Raji (cell line): ENCODE data around the gene RPS27A.

ENCODE experiments used
- POLR2A ChIP-seq: IDR thresholded peaks from 2 replicates; pipeline ENCODE4 v1.6.1; 2011; ENCODE audit warnings: low read depth, low read length, control low read depth; ENCODE audit not compliant: insufficient read depth

The RPS27A gene

DNA sequence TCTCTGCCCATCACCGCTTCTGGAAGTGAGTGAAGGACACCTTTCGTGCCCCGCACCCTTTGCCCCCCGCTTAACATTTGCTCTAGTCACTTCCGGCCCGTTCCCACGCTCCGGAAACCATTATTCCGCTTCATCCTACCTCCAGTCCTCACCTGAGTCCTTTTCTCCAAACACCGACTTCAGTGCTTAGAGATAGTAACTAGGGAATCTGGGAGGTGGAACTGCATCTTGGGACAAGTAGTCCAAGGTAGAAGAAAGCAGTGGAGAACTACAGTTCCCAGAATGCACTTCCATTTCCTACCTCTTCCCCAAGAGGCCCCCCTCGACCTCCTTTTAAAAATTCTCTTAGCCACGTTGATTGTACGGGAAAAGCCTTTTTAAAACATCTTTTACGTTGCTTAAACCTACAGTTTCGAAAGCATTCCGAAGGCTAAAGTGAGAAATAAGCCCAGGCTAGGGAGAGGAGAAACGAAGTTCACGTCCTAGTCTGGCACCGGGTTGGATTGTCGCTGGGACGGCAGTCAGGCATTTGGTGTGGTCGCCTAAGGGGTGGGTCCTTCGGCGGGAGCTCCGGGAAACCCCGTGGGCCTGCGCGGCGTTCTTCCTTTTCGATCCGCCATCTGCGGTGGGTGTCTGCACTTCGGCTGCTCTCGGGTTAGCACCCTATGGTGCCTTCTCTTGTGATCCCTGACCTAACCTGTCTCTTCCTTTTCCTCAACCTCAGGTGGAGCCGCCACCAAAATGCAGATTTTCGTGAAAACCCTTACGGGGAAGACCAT is at the start of gene RPS27A, which contains the start of gene CLHC1:
TSS of gene RPS27A (plus strand) at position 605 of the 779 bp plus-strand sequence. CDS start at position 742, 137 bp downstream.
TSS of gene CLHC1 (minus strand) at position 210 of the 779 bp plus-strand sequence. CDS start 9,882 bp downstream, outside the sequence.
- peak; percentile 93 for TF ChIP-seq POLR2A

DNA sequence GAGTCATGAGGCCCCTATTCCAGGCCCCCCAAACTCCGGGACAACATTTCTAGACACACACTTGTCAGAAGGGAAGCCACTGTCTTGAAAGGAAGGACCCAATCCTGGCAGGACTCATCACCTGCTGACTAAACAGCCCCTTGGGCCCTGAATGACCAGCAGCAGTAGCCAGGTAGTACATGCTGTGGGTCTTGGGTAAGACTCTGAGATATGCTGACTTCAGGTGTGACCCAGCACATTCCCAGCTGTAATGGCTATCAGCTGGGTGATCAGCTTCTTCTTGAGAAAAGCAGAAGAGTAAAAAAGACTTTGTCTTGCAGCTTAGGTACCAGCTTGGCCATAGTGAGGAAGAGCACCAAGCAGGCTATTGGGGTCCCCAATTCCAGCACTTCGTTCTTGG is 36.0 kb upstream of the RPS27A start:
- no peak for TF ChIP-seq POLR2A

DNA sequence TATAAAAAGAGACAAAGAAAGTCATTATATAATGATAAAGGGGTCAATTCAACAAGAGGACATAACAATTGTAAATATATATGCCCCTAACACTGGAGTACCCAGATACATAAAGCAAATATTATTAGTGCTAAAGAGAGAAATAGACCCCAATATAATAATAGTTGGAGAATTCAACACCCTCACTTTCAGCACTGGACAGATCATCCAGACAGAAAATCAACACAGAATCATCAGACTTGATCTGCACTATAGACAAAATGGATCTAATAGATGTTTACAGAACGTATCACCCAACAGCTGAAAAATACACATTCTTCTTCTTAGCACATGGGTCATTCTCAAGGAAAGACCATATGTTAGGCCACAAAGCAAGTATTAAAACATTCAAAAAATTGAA is 32.1 kb upstream of the RPS27A start:
- no peak for TF ChIP-seq POLR2A

DNA sequence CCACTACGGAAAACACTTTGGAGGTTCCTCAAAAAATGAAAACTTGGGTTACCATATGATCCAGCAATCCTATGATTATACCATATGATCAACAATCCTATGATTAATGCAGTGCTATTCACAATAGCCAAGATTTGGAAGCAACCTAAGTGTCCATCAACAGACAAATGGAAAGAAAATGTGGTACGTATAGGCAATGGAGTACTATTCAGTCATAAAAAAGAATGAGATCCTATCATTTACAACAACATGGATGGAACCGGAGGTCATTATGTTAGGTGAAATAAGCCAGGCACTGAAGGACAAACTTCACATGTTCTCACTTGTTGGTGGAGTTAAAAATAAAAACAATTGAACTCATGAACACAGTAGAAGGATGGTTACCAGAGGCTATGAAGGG is 28.0 kb upstream of the RPS27A start:
- TF ChIP-seq POLR2A, result no peak

DNA sequence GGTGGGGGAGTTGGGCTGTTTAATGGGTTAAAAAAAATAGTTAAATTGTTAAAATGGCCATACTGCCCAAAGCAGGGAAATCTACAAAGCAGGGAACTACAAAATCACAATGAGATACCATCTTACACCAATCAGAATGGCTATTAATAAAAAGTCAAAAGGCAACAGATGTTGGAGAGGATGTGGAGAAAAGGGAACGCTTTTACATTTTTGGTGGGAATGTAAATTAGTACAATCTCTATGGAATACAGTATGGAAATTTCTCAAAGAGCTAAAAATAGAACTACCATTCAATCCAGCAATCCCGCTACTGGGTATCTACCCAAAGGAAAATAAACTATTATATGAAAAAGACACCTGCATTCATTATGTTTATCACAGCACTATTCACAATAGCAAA is 27.5 kb upstream of the RPS27A start:
- no peak for TF ChIP-seq POLR2A

DNA sequence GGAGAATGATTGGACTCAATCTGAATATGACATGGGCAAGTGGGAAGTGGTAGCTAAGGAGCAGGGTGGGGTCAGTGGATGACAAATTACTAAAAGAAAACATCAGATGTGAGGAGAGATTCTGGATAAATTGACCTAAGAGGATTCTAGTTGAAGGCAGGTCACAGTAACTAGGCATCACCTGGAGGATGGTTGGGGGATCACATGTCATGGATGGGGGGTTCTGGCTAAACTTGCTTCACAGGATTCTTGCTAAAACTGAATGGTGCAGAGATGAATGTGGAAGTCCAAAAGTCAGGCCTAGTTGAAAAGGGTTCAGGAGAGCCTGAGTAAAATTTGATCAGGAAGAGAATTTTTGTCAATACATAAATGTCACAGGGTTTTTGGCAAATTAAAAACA is 18.7 kb upstream of the RPS27A start:
- TF ChIP-seq POLR2A, result no peak

DNA sequence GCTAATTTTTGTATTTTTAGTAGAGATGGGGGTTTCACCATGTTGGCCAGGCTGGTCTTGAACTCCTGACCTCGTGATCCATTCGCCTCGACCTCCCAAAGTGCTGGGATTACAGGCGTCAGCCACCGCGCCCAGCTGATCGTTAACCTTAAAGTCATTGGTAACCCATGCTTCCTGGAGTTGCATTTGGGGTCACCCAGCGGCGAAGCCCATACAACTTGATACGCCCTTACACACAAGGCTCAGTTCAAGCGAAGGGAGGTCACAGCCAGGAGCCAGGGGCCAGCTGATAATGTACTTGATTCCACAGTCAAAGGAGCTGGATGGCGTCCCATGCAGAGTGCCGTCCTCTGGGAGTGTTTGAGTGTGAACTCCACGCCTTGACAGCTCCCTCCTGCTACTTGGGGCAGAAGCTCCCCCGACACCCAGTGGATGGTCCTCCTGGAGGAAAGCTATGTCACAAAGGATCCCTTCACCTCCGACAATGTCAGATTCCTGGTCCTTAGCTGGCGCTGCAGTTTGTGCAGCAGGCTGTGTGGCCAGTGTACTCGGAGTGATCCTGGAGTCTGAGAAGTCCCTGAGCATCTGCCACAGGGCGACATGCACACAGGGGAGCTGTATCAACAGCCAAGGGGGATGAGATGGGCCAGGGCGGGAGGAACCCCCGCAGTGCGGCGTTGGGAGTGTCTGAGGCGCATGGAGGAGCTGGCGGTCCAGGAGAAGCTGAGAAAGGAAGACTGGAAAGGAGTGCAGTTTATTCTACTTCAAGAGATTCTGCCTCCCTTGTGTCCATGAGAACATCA is 8.3 kb upstream of the RPS27A start:
- no peak for TF ChIP-seq POLR2A

DNA sequence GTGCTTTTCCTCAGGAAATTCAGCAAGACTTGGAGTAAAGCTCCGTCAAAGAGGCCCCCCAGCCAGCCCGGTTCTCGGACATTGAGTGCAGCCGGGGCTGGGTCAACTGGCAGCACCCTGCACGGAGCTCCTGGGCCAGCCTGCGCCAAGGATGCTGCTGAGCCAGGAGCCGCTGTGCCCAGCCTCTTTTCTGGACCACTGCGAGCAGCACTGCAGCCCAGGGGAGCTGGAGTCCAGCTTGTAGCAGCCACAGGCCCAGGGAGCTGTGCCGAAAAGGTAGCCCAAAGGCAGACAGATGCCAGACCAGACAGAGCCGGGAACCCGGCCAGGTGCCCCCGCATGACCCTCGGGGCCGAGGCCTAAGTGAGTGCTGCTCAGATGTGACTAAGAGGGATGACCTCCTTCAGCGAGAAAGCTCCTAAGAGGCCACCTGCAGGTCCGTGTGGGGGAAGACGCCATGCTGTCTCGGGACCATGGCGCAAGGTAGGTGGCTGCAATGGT is 7.7 kb upstream of the RPS27A start:
- TF ChIP-seq POLR2A, result no peak

DNA sequence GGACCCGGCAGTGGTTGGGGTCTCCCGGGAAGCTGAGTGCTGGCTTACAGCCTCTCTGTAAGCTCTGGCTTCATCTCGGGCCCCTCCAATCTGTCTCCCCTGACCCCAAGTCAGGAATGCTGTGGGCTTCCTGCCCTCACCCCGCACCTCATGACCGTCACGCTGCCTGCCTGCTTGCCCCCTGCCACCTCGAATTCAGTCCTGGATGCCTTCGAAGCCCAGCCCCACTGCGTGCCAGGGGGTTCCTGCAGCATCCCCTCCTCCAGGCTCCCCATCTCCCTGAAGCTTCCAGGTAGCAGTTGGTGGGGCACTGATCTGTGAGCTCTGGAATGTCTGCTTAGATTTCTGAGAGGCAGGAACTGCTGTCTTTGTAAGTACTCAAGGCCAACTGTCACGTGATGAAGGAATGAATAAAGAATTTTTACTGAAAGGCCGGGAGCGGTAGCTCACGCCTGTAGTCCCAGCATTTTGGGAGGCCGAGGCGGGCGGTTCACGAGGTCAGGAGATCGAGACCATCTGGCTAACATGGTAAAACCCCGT is 6.9 kb upstream of the RPS27A start:
- TF ChIP-seq POLR2A, result no peak

DNA sequence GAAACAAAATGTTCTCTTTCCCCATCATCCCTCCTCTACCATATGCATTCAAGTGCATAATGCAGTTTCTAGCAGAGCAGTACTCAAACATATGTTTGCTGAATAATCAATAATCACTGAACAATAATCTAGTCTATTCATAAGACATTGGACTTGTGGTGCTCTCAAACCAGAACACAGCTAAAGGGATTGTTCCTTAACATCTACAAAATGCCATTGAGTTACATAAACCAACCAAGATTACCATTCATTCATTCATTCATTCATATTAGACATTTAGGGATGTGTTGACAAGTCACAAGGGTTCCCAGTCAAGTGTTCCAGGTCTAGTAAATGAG is 4.3 kb upstream of the RPS27A start:
- no peak for TF ChIP-seq POLR2A

DNA sequence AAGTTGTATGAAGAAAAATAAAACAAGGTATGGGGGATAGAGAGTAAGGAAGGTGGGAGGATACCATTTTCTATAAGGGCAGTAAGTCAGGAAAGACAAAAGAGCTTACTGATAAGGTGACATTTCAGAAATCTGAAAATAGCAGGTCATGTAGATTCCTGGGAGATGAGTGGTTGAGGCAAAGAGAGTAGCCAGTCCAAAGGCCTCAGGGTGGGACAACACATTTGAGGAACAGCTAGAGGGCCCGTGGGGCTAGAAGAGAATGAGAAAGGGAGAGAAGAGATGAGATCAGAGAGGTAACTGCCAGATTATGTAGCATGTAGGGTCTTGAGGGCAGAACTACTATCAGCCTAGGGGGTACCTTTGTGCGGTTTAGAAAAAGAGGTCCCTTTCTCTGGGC is 3.3 kb upstream of the RPS27A start:
- TF ChIP-seq POLR2A, result no peak

DNA sequence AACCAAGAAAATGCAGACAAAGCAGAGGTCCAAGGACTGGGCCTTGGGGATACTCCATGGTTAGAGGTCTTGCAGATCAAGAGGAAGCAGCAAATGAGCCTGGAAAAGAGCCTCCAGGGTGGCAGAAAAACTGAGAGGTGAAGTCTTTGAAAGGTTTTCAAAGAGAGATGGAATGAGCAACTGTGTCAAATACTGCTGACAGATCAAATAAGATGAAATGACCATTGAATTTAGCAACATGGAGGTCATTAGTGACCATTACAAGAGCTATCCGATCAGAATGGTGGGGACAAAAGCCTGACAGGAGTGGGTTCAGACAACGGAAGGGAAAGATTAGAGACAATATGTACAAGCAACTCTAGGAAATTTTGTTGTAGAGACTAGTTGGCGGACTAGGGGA is 1.9 kb upstream of the RPS27A start:
- no peak for TF ChIP-seq POLR2A

DNA sequence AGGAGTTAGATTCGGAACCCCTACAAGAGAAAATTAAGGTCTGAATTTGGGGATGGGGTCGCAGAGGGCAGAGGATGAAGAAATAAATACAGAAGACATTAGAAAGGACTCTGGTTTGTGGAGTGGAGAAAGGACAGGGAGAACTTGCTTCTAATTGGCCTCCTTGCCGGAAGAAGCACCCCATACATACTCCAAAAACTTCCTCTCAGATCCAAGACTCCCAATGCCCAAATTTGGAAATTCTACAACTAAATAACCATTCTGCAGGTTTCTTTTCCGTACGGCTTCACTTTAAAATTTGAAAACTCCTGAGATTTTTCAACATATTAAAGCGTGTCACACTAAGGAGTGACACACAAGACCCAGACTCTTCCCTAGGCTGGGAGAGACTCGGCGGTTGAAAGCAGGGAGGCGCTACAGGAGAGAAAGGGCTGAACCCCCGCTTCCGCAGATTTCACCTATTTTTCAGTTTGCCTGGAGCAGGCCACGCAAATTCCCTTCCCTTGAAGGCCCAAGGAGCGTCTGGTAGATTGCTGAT is 873 bp upstream of the RPS27A start:
- no peak for TF ChIP-seq POLR2A

DNA sequence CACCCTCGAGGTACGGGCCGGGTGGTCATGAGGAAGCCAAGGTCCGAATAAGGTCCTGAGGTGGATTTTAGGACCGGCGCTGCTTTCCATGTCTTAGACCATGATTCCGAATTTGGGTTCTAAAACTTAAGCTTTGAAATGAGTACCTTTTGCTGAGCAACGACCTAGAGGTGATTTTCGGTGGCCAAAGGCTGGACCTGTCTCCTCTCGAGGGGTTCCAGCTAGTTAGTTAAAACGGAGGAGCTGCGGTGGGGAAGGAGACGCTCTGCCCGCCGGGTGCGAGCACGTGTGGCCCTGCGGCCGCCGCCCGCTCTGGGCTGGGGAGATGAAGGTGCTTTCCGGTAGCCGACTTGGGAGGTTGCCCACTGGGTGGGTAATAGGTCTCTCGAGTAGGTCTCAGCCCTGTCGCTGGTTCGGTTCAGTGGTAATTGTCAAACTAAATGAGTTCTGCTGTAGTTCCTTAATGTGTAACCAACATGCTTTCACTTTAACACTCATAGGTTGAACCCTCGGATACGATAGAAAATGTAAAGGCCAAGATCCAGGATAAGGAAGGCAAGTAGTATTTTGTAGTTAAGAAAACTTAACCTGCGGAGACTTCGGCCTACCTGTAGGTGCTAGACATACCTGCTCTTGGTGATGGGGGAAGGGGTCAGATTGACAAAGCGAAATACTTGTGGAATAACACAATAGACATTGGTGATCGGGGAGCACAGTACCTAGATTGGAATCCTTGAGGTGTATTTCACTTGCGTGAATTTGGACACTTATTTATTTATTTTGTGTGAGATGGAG is 572 bp downstream of the RPS27A start:
- no peak for TF ChIP-seq POLR2A

DNA sequence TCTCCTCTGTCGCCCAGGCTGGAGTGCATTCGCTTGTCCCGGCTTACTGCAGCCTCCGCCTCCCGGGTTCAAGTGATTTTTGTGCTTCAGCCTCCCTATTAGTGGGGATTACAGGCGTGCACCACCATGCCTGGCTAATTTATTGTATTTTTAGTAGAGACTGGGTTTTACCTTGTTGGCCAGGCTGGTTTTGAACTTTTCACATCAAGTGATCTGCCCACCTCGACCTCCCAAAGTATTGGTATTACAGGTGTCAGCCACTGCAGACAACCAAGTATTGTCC is 1.1 kb downstream of the RPS27A start:
- no peak for TF ChIP-seq POLR2A
